ENCODE results near the gene FHIT.

- no peak for TF ChIP-seq CTCF (IDR thresholded peaks at IDR 0.05)
- no peak for TF ChIP-seq EP300 (IDR thresholded peaks at IDR 0.05)
These were observed 1072.2 kb downstream of the FHIT start for GRCh38 chr3:60178931-60179653.
